Stimulated activated CD4-positive, alpha-beta T cell treated with anti-CD3 and anti-CD28 coated beads, Interleukin-1b, Interleukin-23, amount 100 ng/mL, for 1 hour (primary cell): Measurements from ENCODE around the gene OTOP2.
"Not testable (repeated sequence)": the region's sequence is repeated elsewhere in the genome, so short reads cannot be mapped to it uniquely, and the experiment has no call there.

Experiments
- DNase-seq, 2 donors: peaks; one replicate each; pipeline ENCODE4 v3.0.0-alpha.2; 2020; ENCODE audit warnings: low read depth in 2 of 2

Gene OTOP2

GRCh38 chr17:74900208-74900607 lies 23.9 kb upstream of the OTOP2 start:
- no peak for DNase-seq

- no peak for DNase-seq
These were observed 22.5 kb upstream of the OTOP2 start for GRCh38 chr17:74901353-74902135.

GRCh38 chr17:74903034-74903433 lies 21.0 kb upstream of the OTOP2 start:
- no peak for DNase-seq

- DNase-seq = no peak
These were observed 20.4 kb upstream of the OTOP2 start for GRCh38 chr17:74903671-74904070.

GRCh38 chr17:74904687-74905409 lies 19.2 kb upstream of the OTOP2 start:
- no peak for DNase-seq

- not testable (repeated sequence) for DNase-seq
These were observed 17.8 kb upstream of the OTOP2 start for GRCh38 chr17:74906214-74906793.

- DNase-seq = no peak
These were observed 17.1 kb upstream of the OTOP2 start for GRCh38 chr17:74907012-74907411.

GRCh38 chr17:74909097-74909496 lies 15.0 kb upstream of the OTOP2 start:
- DNase-seq = not testable (repeated sequence)

GRCh38 chr17:74911423-74911822 lies 12.7 kb upstream of the OTOP2 start:
- DNase-seq = not testable (repeated sequence)

- no peak for DNase-seq
These were observed 7.8 kb upstream of the OTOP2 start for GRCh38 chr17:74916136-74916850.

GRCh38 chr17:74916851-74917199 lies 7.2 kb upstream of the OTOP2 start:
- DNase-seq = no peak

- no peak for DNase-seq
These were observed 6.6 kb upstream of the OTOP2 start for GRCh38 chr17:74917430-74917829.

GRCh38 chr17:74918906-74919305 lies 5.2 kb upstream of the OTOP2 start:
- DNase-seq = no peak

GRCh38 chr17:74919440-74920305 lies 4.4 kb upstream of the OTOP2 start:
- DNase-seq = no peak

GRCh38 chr17:74920306-74920620 lies 3.8 kb upstream of the OTOP2 start:
- DNase-seq = no peak

GRCh38 chr17:74920642-74921025 lies 3.4 kb upstream of the OTOP2 start:
- DNase-seq = no peak

GRCh38 chr17:74921026-74921681 lies 2.9 kb upstream of the OTOP2 start:
- DNase-seq = no peak

GRCh38 chr17:74921769-74922168 lies 2.3 kb upstream of the OTOP2 start:
- DNase-seq = no peak

GRCh38 chr17:74922172-74922571 lies 1.9 kb upstream of the OTOP2 start:
- DNase-seq = no peak

GRCh38 chr17:74922694-74923537 lies 1.2 kb upstream of the OTOP2 start, which contains the start of gene USH1G:
Gene USH1G, minus strand, starts transcription at chr17:74923255. Its CDS starts 182 bp downstream, at chr17:74923073.
- no peak for DNase-seq
